GM21423 (cell line): ENCODE results near the gene NEO1.

Experiments
- ATAC-seq: cut with Tn5 transposase; IDR thresholded peaks from one replicate; pipeline ENCODE4 v1.9.1; 2021; ENCODE audit warnings: mild to moderate bottlenecking, moderate library complexity; ENCODE audit not compliant: unreplicated experiment

The NEO1 gene

GRCh38 chr15:73346735-73347312 lies 294.6 kb downstream of the NEO1 start:
- ATAC-seq = no peak

- ATAC-seq = no peak
Measured at GRCh38 chr15:73349191-73349590, 296.9 kb downstream of the NEO1 start.

- ATAC-seq = no peak
Measured at GRCh38 chr15:73352082-73352481, 299.8 kb downstream of the NEO1 start.

- ATAC-seq = no peak
Measured at GRCh38 chr15:73353734-73354133, 301.5 kb downstream of the NEO1 start.

- ATAC-seq = no peak
Measured at GRCh38 chr15:73354241-73354640, 302.0 kb downstream of the NEO1 start.
